ENCODE measurements around the gene ARL15. TPM values are rescaled to one million over a fixed set of nuclear protein-coding genes. Genes with fewer than 3 reads are reported as not detected.

The ARL15 gene
- total RNA-seq, 4 donors from 2014 or later, result 13.0 to 52.7 (median 17.1) TPM

DNA sequence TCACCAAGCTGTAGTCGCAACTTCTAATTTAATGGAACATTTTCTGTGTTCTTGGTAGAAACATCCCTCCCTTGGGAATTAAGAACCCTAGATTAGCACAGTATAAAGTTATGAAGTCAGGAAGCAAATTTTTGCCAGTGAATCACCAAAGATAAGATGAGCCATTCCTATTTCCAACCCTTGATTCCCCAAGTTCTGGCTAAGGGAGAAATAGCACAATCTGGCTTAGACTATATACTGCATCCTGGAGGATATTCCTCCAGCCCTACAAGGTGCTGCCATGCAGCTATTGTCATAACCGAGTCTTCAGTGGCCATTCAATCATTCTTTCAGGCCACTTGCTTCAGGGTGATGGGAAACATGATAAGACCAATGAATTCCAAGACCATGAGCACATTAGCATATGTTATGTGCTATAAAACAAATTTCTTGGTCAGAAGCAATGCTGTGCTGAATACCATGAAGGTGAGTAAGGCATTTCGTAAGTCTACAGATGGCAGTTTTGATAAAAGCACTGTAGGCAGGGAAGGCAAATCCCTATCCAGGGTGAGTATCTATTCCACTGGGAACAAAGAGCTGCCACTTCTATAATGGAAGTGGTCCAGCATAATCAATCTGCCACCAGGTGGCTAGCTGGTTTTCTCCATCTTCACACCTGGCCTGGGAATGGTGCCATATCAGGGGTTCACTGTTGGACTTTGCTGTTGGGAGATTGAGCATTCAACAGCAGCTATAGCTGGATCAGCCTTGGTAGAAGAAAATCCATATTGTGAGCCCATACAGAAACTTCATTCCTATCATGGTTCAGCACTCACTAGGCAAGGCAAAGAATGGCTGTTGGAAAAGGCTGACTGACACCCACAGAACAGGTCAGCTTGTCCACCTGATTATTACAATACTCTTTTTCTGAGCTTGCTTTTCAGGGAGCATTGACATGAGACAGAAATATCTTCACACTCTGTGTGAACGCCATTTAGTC is 19.6 kb upstream of the ARL15 start:
- Histone ChIP-seq H3K4me1 (no peaks in the 10 kb centered on the region), H3K9me3 (peaks cover 0 to 10% (median under 1%) of the 10 kb centered on the region in 4 donors), H3K4me3 (no peak overlapping the region), H3K27ac (no peak overlapping the region), H3K36me3 (no peaks in the 10 kb centered on the region), H3K27me3 (no peaks in the 10 kb centered on the region)
- WGBS, 2 donors, result 86 to 95% methylated on average over 4 of the region's 4 CpGs
- TF ChIP-seq, protein P1, sequence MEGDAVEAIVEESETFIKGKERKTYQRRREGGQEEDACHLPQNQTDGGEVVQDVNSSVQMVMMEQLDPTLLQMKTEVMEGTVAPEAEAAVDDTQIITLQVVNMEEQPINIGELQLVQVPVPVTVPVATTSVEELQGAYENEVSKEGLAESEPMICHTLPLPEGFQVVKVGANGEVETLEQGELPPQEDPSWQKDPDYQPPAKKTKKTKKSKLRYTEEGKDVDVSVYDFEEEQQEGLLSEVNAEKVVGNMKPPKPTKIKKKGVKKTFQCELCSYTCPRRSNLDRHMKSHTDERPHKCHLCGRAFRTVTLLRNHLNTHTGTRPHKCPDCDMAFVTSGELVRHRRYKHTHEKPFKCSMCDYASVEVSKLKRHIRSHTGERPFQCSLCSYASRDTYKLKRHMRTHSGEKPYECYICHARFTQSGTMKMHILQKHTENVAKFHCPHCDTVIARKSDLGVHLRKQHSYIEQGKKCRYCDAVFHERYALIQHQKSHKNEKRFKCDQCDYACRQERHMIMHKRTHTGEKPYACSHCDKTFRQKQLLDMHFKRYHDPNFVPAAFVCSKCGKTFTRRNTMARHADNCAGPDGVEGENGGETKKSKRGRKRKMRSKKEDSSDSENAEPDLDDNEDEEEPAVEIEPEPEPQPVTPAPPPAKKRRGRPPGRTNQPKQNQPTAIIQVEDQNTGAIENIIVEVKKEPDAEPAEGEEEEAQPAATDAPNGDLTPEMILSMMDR (IDR thresholded peaks at IDR 0.05), result no peak
- TF ChIP-seq POLR2A (IDR thresholded peaks at IDR 0.05) (no peak), EP300 (IDR thresholded peaks at IDR 0.05) (no peak)
- no peak for DNase-seq (ENCODE audit: low spot score in 2 of 2)

DNA sequence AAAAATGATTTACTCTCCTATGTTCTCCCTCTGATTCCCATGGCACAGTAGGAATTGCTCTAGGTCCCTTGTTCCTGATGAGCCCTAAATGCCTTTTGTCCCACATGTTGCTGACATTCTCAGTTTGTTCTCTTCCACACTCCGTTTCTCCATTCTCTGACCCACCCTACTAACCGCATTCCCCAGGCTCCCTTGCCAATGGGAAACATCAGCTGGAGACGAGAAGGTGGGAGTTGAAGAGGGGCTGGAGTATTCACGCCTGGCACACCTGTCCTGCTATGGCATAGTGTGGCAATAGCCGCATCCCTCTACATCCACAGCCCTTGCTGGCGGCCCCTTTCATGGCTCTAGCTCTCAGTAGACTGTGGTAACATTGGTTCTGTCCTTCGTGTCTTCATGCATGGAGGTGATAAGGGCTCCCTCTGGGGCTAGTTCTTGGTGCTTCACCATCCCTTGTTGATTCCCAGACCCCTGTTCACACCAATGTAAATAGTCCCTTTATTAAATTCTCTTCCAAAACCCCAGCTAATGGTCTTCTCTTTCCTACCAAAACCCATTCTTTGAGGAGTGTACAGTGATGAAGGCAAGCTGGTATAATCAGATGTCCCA is 16.4 kb upstream of the ARL15 start:
- no peak for DNase-seq (ENCODE audit: low spot score in 2 of 2)
- Histone ChIP-seq H3K4me3 (no peak overlapping the region), H3K27me3 (no peaks in the 10 kb centered on the region), H3K27ac (no peak overlapping the region), H3K9me3 (no peaks in the 10 kb centered on the region), H3K4me1 (no peaks in the 10 kb centered on the region), H3K36me3 (no peaks in the 10 kb centered on the region)
- TF ChIP-seq, protein P1 (IDR thresholded peaks at IDR 0.05), result no peak
- TF ChIP-seq EP300 (IDR thresholded peaks at IDR 0.05), result no peak
- TF ChIP-seq POLR2A (IDR thresholded peaks at IDR 0.05), result no peak
- 84 to 95% methylated on average over 7 of the region's 7 CpGs for WGBS, 2 donors

DNA sequence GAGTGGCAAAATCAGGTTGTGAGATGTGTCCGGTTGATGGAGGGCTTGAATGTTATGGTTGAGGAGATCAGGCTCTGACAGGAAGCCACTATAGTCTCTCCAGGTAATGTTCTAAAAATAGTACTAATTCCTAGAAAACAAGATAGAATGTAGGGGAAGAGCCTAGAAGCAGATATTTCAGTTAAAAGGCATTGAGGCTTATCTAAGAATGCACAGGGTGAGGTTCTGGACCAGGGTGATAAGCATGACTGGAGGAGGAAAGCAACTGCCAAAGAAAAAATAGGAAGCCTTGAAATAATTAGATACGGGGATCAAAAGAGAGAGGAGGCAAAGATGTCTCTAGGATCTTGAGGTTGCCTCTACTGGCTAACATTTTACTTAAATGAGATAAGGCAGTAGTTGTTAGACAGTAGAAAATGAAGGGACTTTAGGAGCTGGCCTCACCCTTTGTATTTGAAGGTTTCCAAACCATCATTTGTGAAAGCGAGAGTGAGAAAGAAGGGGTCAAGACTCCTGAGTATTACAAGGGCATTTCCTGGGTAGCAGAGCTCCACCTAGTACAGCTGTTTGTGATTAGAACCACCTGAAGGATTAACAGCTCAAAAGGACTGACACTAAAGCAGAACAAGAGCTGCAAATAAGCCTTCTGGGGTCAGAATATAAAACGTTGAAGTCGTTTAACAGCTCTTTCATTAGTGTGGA is 15.4 kb upstream of the ARL15 start:
- Histone ChIP-seq H3K4me3 (no peak overlapping the region), H3K27me3 (no peaks in the 10 kb centered on the region), H3K9me3 (no peaks in the 10 kb centered on the region), H3K36me3 (no peaks in the 10 kb centered on the region), H3K27ac (no peak overlapping the region), H3K4me1 (no peaks in the 10 kb centered on the region)
- DNase-seq (ENCODE audit: low spot score in 2 of 2), result no peak
- TF ChIP-seq, protein P1 (IDR thresholded peaks at IDR 0.05), result no peak
- TF ChIP-seq EP300 (IDR thresholded peaks at IDR 0.05), result no peak
- TF ChIP-seq POLR2A (IDR thresholded peaks at IDR 0.05), result no peak
- 53 to 55% methylated on average over 5 of the region's 5 CpGs for WGBS, 2 donors

DNA sequence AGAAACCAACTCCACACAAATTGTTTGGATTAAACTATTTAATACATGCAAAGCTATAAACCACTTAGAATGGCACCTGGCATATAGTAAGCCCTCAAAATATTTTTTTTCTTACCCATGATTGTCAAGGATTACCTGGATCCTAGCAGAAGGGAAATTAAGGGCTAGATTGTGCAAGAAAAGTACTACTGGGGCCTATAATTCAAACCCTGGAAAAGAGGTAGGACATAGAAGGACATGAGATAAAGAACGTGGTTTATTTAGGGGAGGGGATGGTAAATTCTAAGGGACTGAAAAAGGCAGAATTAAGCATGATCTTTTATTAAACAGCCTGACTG is 14.9 kb upstream of the ARL15 start:
- TF ChIP-seq EP300 (IDR thresholded peaks at IDR 0.05), result no peak
- TF ChIP-seq POLR2A (IDR thresholded peaks at IDR 0.05), result no peak
- TF ChIP-seq, protein P1 (IDR thresholded peaks at IDR 0.05), result no peak
- no peak overlapping the region for H3K27ac ChIP-seq
- H3K4me1 ChIP-seq, result no peaks in the 10 kb centered on the region
- 76 to 88% methylated on average over 1 of the region's 1 CpG for WGBS, 2 donors
- H3K36me3 ChIP-seq, result no peaks in the 10 kb centered on the region
- H3K4me3 ChIP-seq, result no peak overlapping the region
- H3K9me3 ChIP-seq, result no peaks in the 10 kb centered on the region
- no peak for DNase-seq (ENCODE audit: low spot score in 2 of 2)
- no peaks in the 10 kb centered on the region for H3K27me3 ChIP-seq
